AG09309 (cell line): Measurements from ENCODE around the gene TLK1.
A peak's percentile ranks its signal among the peaks of the same experiment; 100 is the strongest.

Experiments
- DNase-seq: peaks from one replicate; pipeline ENCODE4 v3.0.0-alpha.2; 2010; ENCODE audit warnings: low read depth
- H3K4me3 ChIP-seq: 2 replicates; pipeline ENCODE4 v1.5.1; 2011; ENCODE audit warnings: mild to moderate bottlenecking, low read depth, low read length, moderate library complexity; ENCODE audit not compliant: control insufficient read depth
- CTCF ChIP-seq: IDR thresholded peaks from 2 replicates; pipeline ENCODE4 v1.5.1; 2011; ENCODE audit warnings: mild to moderate bottlenecking, low read depth, low read length, inconsistent platforms; ENCODE audit not compliant: insufficient read depth, control insufficient read depth; ENCODE audit errors: missing control alignments

Gene TLK1

GRCh38 chr2:170974304-170974993, 186.2 kb downstream of the TLK1 start:
- no peak for TF ChIP-seq CTCF
- H3K4me3 ChIP-seq = peak overlapping the region; percentile 90
- DNase-seq = no peak

- peak overlapping the region; percentile 90 for H3K4me3 ChIP-seq
- TF ChIP-seq CTCF = peak; percentile 73
- DNase-seq = peak; percentile 21
Observed at GRCh38 chr2:170973492-170974303, 187.0 kb downstream of the TLK1 start.

DNA sequence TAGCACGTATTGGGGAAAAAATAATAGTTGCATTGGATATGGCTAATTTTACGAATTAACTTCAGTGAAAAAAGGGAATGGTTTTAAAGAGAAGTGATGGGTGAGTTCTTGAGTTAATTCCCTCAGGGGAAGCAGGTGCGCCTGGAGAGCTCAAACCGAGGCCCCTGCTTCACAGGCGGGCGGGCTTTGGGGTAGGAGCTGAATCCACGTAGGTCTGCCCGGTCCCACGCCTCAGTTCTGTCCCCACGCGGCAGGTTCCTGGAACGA, 187.5 kb downstream of the TLK1 start:
- H3K4me3 ChIP-seq = peak overlapping the region; percentile 90
- no peak for TF ChIP-seq CTCF
- DNase-seq = no peak

GRCh38 chr2:170972296-170973224, 188.1 kb downstream of the TLK1 start:
- no peak for TF ChIP-seq CTCF
- DNase-seq = no peak
- no peak overlapping the region; the same call in 1 of the 2 replicates for H3K4me3 ChIP-seq

DNA sequence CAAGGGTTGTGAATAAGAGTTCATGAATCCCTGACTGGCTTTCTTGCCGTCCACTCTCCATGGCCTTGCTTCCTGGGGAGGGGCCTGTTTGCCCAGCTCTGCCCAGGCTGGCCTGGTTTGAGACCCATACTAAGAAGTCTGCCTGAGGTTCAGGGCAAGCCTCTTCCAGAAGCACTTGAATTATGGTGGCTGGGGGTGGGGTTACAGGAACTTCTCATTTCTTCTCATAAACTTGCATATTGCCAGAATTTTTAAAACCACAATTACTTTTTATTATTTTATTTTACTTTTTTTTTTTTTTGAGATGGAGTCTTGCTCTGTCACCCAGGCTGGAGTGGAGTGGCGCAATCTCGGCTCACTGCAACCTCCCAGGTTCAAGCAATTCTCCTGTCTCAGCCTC, 189.6 kb downstream of the TLK1 start:
- no peak for TF ChIP-seq CTCF
- no peak for DNase-seq
- H3K4me3 ChIP-seq = no peak overlapping the region

DNA sequence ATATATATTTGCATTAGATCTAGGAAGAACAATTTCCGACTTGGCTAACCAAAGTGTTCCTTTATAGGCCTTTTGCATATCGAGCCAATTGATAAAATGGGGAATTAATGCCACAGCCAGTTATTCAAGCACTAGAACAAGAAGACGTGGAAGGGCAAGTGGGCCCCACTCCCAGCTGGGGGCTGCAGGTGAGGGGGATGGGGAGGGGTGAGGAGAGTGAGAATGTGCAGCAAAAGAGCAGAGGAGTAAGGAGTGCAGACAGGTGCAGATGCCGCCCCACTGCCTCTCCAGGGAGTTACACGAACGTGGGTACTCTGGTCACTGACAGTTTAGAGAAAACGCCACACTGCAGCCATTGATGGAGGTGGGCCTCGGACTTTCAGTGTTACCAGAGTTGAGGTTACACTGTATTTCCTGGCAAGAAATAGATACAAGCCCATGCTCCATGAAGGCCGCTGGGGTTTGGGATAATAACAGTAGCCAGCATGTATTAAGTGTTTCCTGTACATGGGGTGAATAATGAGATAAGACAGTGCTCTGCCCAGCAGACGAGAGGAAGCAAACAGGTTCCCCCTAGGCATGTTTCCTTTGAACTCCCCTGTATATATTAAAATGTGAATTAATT, 190.7 kb downstream of the TLK1 start:
- no peak for TF ChIP-seq CTCF
- H3K4me3 ChIP-seq = no peak overlapping the region
- DNase-seq = no peak
